GM21528 (cell line): ENCODE measurements around the gene CUL9.
"Not testable (repeated sequence)": the region's sequence is repeated elsewhere in the genome, so short reads cannot be mapped to it uniquely, and the experiment has no call there.

ENCODE experiments used
- ATAC-seq: cut with Tn5 transposase; IDR thresholded peaks from one replicate; pipeline ENCODE4 v1.9.1; 2021; ENCODE audit warnings: mild to moderate bottlenecking, moderate library complexity; ENCODE audit not compliant: unreplicated experiment, low FRiP score

Gene CUL9

DNA sequence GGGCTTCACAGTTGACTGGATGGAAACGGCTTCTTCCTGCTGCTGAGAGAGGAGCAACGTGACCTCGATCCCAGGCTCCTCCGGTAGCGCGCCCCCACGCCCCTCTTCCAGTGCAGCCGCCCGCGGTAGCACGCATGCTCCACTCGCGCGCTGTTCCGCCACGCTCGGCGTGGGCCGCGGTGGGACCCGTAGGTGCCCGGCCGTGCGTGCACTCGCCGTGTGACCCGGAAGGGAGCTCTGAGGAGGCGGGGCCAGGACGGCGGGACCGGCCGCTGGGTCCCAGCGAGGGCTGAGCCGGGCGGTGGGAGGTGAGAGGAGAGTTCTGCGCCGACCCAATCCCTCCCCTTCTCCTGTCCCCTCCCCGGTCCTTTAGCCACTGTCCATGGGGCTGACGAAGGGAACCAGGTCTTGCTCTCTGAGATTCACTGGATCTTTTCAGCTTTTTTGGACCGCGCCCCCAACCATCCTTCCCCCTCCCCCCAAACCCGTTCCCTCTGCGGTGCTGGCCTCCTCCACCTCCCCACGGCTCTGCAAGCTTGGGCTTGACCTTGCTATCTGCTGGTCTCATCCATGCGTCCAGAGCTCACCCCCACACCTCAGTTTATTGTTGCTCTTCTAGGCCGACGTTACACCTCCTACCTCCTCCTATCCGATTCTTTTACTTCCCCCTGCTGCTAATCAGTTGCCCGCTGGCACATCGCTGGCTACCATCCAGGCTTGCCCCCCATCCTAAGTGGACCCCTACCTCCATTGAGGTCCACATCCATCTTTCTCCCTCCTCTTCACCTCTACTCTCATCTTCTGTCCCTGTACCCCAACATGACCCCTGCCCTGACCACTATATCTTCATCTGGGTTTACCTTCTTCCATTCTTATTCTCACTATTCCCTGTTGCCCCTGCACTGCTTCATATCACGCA is at the start of gene CUL9:
Gene CUL9, plus strand, starts transcription at position 255 of the 919 bp plus-strand sequence. CDS start 2,115 bp downstream, outside the sequence.
- peak; percentile 81 for ATAC-seq

DNA sequence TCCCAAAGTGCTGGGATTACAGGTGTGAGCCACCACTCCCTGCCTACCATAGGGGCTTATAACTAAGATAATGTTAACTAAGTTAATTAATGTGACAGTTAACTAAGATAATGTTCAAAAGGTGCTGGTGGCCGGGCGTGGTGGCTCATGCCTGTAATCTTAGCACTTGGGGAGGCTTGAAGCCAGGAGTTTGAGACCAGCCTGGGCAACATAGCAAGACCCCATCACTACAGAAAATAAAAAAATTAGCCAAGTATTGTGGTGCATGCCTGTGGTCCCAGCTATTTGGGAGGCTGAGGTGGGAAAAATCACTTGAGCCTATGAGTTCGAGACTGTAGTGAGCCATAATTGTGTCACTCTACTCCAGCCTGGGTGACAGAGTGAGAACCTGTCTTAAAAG is 43.7 kb upstream of the CUL9 start:
- no peak for ATAC-seq

DNA sequence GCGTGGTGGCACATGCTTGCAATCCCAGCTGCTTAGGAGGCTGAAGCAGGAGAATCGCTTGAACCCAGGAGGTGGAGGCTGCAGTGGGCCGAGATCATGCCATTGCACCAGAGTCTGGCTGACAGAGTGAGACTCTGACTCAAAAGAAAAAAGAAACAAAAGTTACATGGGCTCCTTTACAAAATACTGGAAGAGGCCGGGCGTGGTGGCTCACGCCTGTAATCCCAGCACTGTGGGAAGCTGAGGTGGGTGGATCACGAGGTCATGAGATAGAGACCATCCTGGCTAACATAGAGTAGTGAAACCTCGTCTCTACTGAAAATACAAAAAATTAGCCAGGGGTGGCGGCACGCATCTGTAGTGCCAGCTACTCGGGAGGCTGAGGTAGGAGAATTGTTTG is 42.0 kb upstream of the CUL9 start:
- ATAC-seq = not testable (repeated sequence)

DNA sequence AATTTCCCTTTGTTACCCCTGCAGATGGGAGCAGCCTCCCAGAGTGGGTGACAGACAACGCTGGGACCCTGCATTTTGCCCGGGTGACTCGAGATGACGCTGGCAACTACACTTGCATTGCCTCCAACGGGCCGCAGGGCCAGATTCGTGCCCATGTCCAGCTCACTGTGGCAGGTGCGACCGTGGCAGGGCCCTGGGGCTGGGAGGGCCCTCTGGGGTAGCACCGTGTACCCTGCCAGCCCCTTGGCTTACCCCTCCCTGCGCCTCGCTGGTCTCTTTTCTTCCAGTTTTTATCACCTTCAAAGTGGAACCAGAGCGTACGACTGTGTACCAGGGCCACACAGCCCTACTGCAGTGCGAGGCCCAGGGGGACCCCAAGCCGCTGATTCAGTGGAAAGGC is 40.4 kb upstream of the CUL9 start:
- no peak for ATAC-seq

DNA sequence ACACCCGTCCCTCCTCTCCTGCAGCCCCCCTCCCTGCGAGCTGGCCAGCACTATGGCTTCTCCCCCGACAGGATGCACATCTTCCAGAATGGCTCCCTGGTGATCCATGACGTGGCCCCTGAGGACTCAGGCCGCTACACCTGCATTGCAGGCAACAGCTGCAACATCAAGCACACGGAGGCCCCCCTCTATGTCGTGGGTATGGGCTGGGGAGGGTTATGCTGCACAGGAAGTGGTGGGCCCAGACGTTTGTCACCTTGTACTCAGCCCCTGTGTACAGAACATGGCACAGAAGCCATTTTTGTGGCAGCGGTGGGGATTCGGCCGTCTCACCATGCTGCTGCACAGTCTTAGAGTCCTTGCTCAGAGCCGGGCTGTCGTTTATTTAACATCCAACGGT is 39.9 kb upstream of the CUL9 start:
- ATAC-seq = no peak

DNA sequence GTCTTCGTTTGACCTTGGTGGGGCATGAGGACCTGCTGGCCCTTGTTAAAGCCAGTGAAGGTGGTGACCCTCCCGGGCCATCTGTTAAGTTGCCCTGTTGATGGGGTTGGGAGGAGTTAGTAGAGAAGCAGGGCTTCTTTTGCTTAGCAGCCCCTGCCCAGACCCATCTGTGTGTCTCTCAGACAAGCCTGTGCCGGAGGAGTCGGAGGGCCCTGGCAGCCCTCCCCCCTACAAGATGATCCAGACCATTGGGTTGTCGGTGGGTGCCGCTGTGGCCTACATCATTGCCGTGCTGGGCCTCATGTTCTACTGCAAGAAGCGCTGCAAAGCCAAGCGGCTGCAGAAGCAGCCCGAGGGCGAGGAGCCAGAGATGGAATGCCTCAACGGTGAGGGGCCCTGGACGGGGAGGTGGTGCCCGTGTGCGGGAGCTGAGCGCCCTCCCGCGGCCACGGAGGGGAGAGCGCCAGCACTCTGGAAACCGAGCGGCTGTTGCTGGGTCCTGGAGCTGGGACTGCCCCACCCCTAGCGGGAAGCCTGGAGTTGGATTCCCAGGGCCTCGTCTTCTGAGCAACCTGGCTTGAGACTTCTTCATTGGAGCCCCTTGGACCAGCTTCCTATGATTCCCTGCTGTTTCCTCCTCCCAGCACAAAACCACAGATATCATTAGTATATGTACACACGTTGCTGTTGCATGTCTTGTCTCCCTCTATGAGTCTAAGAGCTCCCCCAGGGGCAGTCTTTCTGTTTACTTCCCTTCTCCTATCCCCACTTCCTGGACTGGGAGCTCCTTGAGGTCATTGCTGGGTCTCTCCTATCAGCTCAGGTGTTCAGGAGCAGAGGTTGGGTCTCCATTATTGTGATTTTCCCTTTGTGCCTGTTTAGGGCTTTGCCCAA is 38.5 kb upstream of the CUL9 start:
- no peak for ATAC-seq

DNA sequence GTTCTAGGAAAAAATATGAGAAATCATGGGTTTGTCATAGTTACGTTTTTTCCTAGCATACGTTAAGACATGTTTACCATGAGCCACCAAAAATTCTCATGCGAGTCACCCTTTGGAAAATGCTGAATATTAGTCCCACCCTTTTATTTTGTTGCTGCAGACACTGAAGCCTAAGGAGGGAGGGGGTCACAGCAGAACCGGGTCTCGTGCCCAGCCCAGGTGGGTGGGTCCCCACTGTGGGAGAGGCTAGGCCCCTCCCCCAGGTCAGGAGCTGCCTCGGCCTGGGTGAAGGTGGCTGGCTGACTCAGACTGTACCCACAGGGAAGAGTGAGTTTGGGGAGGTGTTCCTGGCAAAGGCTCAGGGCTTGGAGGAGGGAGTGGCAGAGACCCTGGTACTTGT is 37.1 kb upstream of the CUL9 start:
- ATAC-seq = no peak

DNA sequence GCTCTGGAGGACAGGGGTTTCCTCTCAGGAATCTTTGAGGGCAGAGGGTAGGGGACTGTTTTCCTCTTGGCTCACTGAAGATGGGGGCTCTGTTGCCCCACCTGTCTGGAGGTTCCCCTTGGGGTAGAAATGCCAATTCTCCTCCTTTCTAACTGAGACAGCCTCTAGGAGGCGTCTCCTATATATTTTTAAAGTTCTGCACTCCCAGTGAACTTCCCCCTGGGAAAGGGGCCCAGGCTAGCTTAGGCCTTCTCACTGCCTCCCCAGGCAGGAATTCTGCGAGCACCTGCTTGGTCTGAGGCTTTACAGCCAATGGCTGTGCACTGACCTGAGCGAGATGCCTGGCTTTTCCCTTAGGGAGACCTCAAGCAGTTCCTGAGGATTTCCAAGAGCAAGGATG is 35.7 kb upstream of the CUL9 start:
- ATAC-seq = no peak

DNA sequence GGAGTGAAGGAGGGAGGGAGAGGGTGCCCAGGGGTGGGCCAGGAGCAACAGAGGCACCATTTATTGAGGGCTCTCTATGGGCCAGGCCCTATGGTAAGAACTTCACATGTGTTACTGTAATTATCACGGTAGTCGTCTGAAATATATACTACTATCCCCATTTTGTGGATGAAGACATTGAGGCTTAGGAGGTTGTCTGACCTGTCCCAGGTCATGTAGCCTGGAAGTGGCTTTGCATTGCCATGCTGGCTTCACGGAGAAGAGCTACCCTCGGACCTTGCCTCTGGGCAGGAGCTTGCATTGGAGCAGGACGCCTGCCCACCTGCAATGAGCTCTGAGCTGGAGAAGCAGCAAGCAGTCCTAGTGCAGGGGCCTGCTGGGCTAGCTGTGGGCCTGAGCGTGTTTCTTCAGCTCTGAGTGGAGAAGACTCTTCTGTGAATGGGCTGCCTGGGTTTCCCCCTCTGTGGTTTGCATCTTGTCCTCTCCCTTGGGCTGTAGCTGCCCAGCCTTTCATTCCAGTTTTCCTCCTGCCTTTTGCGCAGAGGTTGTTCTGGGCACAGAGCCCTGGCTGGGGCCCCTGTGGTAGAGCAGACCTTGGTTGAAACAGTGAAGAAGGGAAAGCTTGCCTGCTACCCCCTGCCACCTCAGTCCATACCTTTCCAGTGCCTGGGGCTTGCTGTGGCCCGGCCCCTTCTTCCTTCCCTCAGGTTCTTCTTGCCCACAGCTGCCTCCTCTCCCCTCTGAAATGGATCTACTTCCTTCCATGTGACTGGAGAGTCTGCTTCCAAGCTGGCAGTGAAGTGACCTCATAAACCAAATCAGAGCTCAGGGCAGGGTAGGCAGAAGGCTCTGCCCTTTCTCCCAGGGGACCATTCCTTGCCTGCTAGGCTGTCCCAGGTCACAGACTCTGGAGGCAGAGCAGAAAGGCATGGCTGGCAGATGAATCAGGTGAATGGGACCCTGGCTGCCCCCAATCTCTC is 35.0 kb upstream of the CUL9 start:
- ATAC-seq = no peak

DNA sequence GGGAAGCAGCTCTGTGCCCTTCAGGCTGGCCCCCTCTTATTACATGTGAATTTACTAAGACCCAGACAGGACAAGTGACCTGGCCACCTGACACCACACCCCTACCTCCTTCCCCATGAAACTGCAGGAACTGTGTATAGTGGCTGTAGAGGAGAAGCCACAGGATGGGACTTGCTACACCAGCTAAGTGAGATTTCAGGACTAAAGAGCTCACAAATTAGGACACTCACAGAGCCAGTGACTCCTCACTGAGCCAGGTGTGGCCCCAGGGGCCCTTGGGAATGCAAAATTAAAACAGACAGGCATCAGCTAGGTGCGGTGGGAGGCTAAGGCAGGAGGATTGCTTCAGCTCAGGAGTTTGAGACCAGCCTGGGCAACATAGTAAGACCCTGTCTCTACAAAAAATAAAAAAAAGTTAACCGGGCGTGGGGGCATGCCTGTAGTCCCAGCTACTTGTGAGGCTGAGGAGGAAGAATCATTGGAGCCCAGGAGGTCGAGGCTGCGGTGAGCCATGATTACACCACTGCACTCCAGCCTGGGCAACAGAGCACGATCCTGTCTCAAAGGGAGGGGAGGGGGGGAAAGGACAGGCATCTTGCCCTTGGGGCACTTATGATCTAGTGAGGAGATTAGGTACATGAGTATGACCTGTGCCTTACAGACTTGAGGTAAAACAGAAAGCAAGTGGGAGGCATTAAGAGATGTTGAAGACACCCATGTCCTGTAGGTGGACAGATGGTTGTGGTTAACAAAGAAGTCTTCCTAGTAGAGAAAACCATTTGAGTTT is 34.1 kb upstream of the CUL9 start:
- no peak for ATAC-seq

DNA sequence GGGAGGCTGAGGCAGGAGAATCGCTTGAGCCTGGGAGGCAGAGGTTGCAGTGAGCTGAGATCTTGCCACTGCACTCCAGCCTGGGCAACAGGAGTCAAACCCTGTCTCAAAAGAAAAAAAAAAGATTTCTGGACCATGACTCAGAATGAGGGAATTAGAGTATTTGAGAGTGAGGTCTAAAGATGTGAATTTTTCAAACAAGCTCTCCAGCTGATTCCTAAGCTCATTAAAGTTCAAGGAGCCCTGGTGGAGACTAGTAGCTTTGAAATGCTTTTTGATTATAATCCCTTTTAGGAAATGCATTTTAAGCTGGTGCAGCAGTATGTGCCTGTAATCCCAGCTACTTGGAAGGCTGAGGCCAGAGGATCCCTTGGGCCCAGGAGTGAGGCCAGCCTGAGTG is 32.7 kb upstream of the CUL9 start:
- ATAC-seq = no peak

DNA sequence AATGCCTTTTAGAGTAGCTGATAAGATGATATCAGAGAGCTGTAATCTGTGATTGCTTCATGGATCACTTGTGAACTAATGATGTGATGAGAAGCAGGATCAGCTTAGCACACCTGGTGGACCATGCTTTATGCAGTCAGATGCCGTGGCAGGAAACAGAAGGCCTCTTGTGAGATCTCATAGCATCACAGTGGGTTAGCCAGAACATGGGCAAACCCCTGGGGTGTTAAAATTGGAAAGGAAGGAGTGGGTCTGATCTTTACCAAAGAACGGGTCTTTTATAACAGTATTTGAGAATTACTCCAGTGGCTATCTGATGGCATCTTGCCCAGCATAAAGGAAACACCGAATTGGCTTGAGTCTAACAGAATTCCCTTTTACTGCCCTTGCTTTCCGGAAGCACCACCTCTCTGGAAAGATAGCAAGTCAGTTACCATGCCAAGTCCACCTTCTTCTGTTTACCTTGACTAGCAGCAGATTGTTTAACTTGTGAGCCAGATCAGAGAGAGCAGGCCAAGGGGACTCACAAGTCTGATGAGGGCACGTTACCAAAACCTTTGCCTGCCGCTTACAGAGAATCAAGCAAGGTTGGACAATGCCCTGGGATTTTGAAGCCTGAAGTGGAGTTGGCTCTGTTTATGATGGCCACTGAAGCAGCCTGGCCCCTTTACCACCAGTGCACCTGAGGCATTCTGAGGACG is 31.8 kb upstream of the CUL9 start:
- ATAC-seq = no peak

DNA sequence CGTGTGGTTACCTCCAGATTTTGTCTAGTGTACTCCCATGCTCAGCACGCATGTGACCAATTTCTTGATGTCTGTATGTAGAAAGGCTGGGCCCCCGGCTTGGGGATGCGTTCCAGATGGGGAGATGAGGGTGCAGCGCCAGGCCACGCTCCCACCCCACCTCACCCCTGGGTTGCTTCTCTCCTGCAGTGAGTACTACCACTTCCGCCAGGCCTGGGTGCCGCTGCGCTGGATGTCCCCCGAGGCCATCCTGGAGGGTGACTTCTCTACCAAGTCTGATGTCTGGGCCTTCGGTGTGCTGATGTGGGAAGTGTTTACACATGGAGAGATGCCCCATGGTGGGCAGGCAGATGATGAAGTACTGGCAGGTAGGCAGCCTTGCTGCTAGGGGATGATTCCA is 22.4 kb upstream of the CUL9 start:
- no peak for ATAC-seq

DNA sequence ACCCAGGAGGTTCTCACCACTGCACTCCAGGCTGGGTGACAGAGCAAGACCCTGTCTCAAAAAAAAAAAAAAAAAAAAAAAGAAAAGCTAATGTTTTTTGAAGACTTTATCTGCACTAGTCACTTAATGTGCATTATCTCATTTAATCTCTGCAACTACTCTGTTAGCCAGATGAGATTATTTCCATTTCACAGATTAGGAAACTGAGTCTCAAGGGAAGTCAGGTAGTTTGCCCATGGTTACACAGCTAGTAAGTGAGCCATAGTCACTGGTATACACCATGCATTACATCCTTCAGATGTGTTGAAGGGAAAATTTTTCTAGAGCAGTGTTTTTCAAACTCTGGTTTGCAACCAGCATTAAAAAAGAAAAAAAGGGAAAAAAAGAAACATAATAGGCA is 18.1 kb upstream of the CUL9 start:
- ATAC-seq = no peak

DNA sequence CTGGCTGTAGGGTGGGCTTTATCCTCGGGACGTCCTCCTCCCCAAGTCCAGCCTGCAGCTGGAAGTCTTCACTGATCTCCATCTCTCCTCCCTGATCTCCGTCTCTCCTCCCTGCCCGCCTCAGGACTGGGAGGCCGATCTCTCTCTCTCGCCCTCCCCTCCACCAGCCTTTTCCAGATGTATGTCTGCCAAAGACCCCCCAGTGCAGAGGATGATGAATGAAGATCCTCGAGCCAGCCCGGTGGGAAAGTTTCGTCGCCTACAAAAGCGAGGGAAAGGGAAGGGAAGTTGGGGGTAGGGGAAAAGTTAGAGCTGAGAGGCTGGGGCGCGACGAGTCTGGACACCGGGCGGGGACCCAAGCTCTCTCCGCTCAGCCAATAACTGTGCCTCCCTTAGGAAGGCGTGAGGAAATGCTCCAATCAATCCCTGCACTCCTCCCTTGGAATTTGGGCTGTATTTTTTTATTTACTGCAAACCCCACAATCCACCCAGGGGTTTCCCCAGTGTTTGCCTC is 11.5 kb upstream of the CUL9 start:
- ATAC-seq = no peak

DNA sequence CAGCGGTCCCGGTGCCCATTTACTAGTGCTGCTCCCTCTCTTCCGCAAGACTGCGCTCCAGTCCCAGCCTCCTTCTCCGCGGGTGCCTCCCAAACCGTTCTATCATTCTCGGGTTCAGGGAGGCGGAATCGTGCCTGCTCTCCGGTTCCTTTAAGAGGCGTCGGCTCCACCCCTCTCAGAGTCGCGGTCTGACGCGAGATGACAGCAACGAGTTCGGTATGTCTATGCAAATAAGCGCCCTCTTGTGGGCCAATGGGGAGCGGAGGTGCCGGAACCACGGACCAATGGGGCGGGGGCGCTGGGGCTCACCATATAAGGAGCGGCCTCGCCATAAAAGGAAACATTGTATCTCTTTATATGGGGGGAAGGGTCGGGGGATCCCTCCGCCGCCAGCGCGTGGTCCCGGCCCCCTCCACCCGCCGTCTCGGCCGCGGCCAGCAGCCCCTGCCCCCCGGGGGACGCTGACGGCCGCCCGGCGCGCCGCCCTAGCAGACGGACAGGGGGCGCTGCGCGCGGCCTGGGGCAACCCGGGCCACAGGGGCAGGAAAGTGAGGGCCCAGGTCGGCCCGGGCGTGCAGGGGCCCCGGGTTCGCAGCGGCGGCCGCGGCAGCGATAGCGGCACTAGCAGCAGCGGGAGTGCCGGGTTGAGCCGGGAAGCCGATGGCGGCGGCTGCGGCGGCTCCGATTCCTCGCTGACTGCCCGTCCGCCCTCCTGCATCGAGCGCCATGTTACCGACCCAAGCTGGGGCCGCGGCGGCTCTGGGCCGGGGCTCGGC is 10.9 kb upstream of the CUL9 start, which contains the start of gene SRF:
Gene SRF, plus strand, starts transcription at position 339 of the 776 bp plus-strand sequence. Its CDS starts 388 bp downstream, at position 727.
- ATAC-seq = peak; percentile 56

DNA sequence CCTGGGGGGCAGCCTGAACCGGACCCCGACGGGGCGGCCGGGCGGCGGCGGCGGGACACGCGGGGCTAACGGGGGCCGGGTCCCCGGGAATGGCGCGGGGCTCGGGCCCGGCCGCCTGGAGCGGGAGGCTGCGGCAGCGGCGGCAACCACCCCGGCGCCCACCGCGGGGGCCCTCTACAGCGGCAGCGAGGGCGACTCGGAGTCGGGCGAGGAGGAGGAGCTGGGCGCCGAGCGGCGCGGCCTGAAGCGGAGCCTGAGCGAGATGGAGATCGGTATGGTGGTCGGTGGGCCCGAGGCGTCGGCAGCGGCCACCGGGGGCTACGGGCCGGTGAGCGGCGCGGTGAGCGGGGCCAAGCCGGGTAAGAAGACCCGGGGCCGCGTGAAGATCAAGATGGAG is 10.3 kb upstream of the CUL9 start:
- peak; percentile 1 for ATAC-seq
